ENCODE results near the gene VAMP8. TPM values are rescaled to one million over a fixed set of nuclear protein-coding genes. Genes with fewer than 3 reads are reported as not detected.

The VAMP8 gene
- total and polyA plus RNA-seq, 8 donors: 51.8 to 250 (median 64.2) TPM

- DNase-seq (no peak), ATAC-seq (peak; percentile 1)
- Histone ChIP-seq H3K36me3 (peaks cover 0 to 34% of the 10 kb centered on the region in 2 donors), H3K4me1 (peaks cover 35 to 65% of the 10 kb centered on the region in 2 donors), H3K9me3 (no peaks in the 10 kb centered on the region), H3K4me3 (peak overlapping the region; percentile 72 to 81), H3K27me3 (no peaks in the 10 kb centered on the region), H3K27ac (peak overlapping the region; percentile 93 to 95)
- no peak for TF ChIP-seq CTCF (IDR thresholded peaks at IDR 0.05)
- intact Hi-C loops (cut with DNase I): no loop called here
Observed at GRCh38 chr2:85594715-85595300, 17.4 kb downstream of the VAMP8 start.

- intact Hi-C loops (cut with DNase I): no loop called here
- peak; percentile 95 for ATAC-seq
- peaks cover 34 to 62% of the 10 kb centered on the region in 2 donors for H3K4me1 ChIP-seq
Observed at GRCh38 chr2:85595301-85596025, 18.1 kb downstream of the VAMP8 start, which contains the start of gene RNF181. TSS of gene RNF181 (plus strand) at chr2:85595745. CDS start at chr2:85595764, 19 bp downstream.

GRCh38 chr2:85596026-85596333, 18.6 kb downstream of the VAMP8 start:
- intact Hi-C loops (cut with DNase I): no loop called here
- H3K9me3 ChIP-seq: no peaks in the 10 kb centered on the region
- peaks cover 0 to 40% of the 10 kb centered on the region in 2 donors for H3K36me3 ChIP-seq
- peak; percentile 1 for ATAC-seq
- H3K4me1 ChIP-seq: peaks cover 29 to 62% of the 10 kb centered on the region in 2 donors
- no peak for TF ChIP-seq CTCF (IDR thresholded peaks at IDR 0.05)
- no peaks in the 10 kb centered on the region for H3K27me3 ChIP-seq
- H3K27ac ChIP-seq: peak overlapping the region; percentile 93 to 95
- H3K4me3 ChIP-seq: peak overlapping the region; percentile 72 to 81
- DNase-seq: no peak

More at GRCh38 chr2:85595301-85596025, 18.1 kb downstream of the VAMP8 start, which contains the start of gene RNF181:
- Histone ChIP-seq H3K36me3 (peaks cover 0 to 40% of the 10 kb centered on the region in 2 donors), H3K27ac (peak within 1 kb of the TSS; percentile 93 to 95), H3K4me3 (peak within 1 kb of the TSS; percentile 72 to 81), H3K9me3 (no peaks in the 10 kb centered on the region), H3K27me3 (no peaks in the 10 kb centered on the region)
- DNase-seq: peak; percentile 94 to 98 (median 96)
- TF ChIP-seq CTCF (IDR thresholded peaks at IDR 0.05): no peak

- Histone ChIP-seq H3K4me3 (peak overlapping the region; percentile 72 to 81), H3K27me3 (no peaks in the 10 kb centered on the region), H3K27ac (no peak overlapping the region), H3K36me3 (peaks cover 0 to 40% of the 10 kb centered on the region in 2 donors), H3K9me3 (no peaks in the 10 kb centered on the region), H3K4me1 (peaks cover 29 to 62% of the 10 kb centered on the region in 2 donors)
- DNase-seq: no peak
- ATAC-seq: no peak
- intact Hi-C loops (cut with DNase I): no loop called here
- TF ChIP-seq CTCF (IDR thresholded peaks at IDR 0.05): no peak
Observed at GRCh38 chr2:85596486-85597143, 19.2 kb downstream of the VAMP8 start.

GRCh38 chr2:85597241-85597640, 19.9 kb downstream of the VAMP8 start:
- Histone ChIP-seq H3K27ac (no peak overlapping the region), H3K27me3 (no peaks in the 10 kb centered on the region), H3K36me3 (peaks cover 0 to 40% of the 10 kb centered on the region in 2 donors), H3K4me3 (peak overlapping the region in 1 of 2 donors; percentile 81), H3K4me1 (peaks cover 29 to 62% of the 10 kb centered on the region in 2 donors), H3K9me3 (no peaks in the 10 kb centered on the region)
- ATAC-seq (no peak), DNase-seq (no peak)
- no peak for TF ChIP-seq CTCF (IDR thresholded peaks at IDR 0.05)
- intact Hi-C loops (cut with DNase I): no loop called here

Data from left lung (tissue), 10 donors.